ENCODE results near the gene PSMB2. TPM values are rescaled to one million over a fixed set of nuclear protein-coding genes. Genes with fewer than 3 reads are reported as not detected.

Gene PSMB2
- polyA plus RNA-seq, 2 of the 4 experiments (the other 2 are of a cell fraction), result 84.6 to 88.3 TPM

GRCh38 chr1:35568975-35569395 lies 72.3 kb downstream of the PSMB2 start:
- no peak overlapping the region for H3K4me3 ChIP-seq
- DNase-seq (ENCODE audit: low read depth in 1 of 2, low spot score in 1 of 2) (peak; percentile 53 to 72), FAIRE-seq (no peak), ATAC-seq (peak; percentile 63 to 75)
- TF ChIP-seq REST (IDR thresholded peaks at IDR 0.05) (no peak), HEYL (CRISPR knock-in tag; IDR thresholded peaks at IDR 0.05) (no peak), SREBF2 (IDR thresholded peaks at IDR 0.05) (no peak), MAX (IDR thresholded peaks at IDR 0.05) (no peak), EHMT2 (IDR thresholded peaks at IDR 0.05; ENCODE audit: low read depth) (no peak), MAZ (IDR thresholded peaks at IDR 0.05; ENCODE audit: borderline replicate concordance, low read depth, low read length) (no peak), CHD2 (IDR thresholded peaks at IDR 0.05; ENCODE audit: low read length, partially characterized antibody) (no peak), RFX5 (IDR thresholded peaks at IDR 0.05) (no peak), JUNB (IDR thresholded peaks at IDR 0.05) (no peak), PHF8 (IDR thresholded peaks at IDR 0.05; ENCODE audit: borderline replicate concordance, low read depth) (no peak), TFCP2L1 (CRISPR knock-in tag; IDR thresholded peaks at IDR 0.05) (no peak), RAD21 (conservative IDR thresholded peaks at IDR 0.05 in 1 of 2, IDR thresholded peaks at IDR 0.05 in 1 of 2) (peak; percentile 75 to 81), CTCF (IDR thresholded peaks at IDR 0.05) (peak; percentile 76), HOXB5 (CRISPR knock-in tag; IDR thresholded peaks at IDR 0.05) (no peak), MAFK (IDR thresholded peaks at IDR 0.05; ENCODE audit: partially characterized antibody) (no peak), NFE2L2 (conservative IDR thresholded peaks at IDR 0.05; ENCODE audit: low read length) (no peak), KDM5A (IDR thresholded peaks at IDR 0.05) (no peak), GATA3 (IDR thresholded peaks at IDR 0.05; ENCODE audit: borderline replicate concordance) (no peak), SMC3 (IDR thresholded peaks at IDR 0.05) (peak; percentile 76), USF2 (IDR thresholded peaks at IDR 0.05) (no peak), ZFP36 (IDR thresholded peaks at IDR 0.05; ENCODE audit: borderline replicate concordance, partially characterized antibody) (no peak)
- no peaks in the 10 kb centered on the region; the same call in 2 of the 3 replicates for H3K4me1 ChIP-seq
- no peaks in the 10 kb centered on the region for H3K9me3 ChIP-seq
- no peak overlapping the region for H3K4me2 ChIP-seq
- POLR2A ChIA-PET, result interaction anchor here (0.6 to 1.6 kb wide), 4 partner anchors 11 to 201 kb away, joined by 3 to 5 read pairs (median 3); partner anchors contain the start of genes CLSPN and NCDN
- CTCF ChIA-PET, result interaction anchor here (0.6 to 5.9 kb wide), 35 partner anchors 9 to 477 kb away, joined by 3 to 67 read pairs (median 5); partner anchors contain the start of genes CLSPN, KIAA0319L and NCDN
- H3K27ac ChIP-seq, result no peak overlapping the region
- 32% methylated on average over 4 of the region's 4 CpGs for WGBS (ENCODE audit: missing lambda C conversion rate)
